ENCODE data around the gene ACOX1. TPM values are rescaled to one million over a fixed set of nuclear protein-coding genes. Genes with fewer than 3 reads are reported as not detected.
A peak's percentile ranks its signal among the peaks of the same experiment; 100 is the strongest.

Gene ACOX1
- total and polyA plus RNA-seq, 2 of the 13 experiments (the other 11 are each of a cell fraction or from before 2014, with no cell fraction given): 86.4 to 120 TPM

- peak; percentile 45; the same call in 1 of the 2 replicates for TF ChIP-seq ZFP91 (CRISPR knock-in tag; IDR thresholded peaks at IDR 0.05; ENCODE audit: borderline replicate concordance)
- no peak for TF ChIP-seq ZNF350 (CRISPR knock-in tag; IDR thresholded peaks at IDR 0.05; ENCODE audit: borderline replicate concordance, low read depth)
- no peak for TF ChIP-seq PTBP1 (IDR thresholded peaks at IDR 0.05; ENCODE audit: low read depth, low read length, poor library complexity, severe bottlenecking)
- TF ChIP-seq, protein P1, sequence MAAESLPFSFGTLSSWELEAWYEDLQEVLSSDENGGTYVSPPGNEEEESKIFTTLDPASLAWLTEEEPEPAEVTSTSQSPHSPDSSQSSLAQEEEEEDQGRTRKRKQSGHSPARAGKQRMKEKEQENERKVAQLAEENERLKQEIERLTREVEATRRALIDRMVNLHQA (CRISPR knock-in tag; IDR thresholded peaks at IDR 0.05): no peak
- no peak for TF ChIP-seq ZNF264 (CRISPR knock-in tag; IDR thresholded peaks at IDR 0.05)
- no peak for TF ChIP-seq NONO (IDR thresholded peaks at IDR 0.05)
- TF ChIP-seq NONO (CRISPR knock-in tag; conservative IDR thresholded peaks at IDR 0.05): 0 out of 2 replicates have a peak, but pooled peaks have one; percentile 19
- TF ChIP-seq HNRNPH1 (optimal IDR thresholded peaks at IDR 0.05; ENCODE audit: low read depth, low read length): no peak
- peak; percentile 31; the same call in 1 of the 2 replicates for TF ChIP-seq HOXA3 (CRISPR knock-in tag; IDR thresholded peaks at IDR 0.05)
- TF ChIP-seq SP2 (CRISPR knock-in tag; IDR thresholded peaks at IDR 0.05): no peak
- TF ChIP-seq RXRB (CRISPR knock-in tag; IDR thresholded peaks at IDR 0.05; ENCODE audit: borderline replicate concordance): peak; percentile 55
- TF ChIP-seq SMARCE1 (IDR thresholded peaks at IDR 0.05; ENCODE audit: borderline replicate concordance): no peak
- TF ChIP-seq ATF6 (CRISPR knock-in tag; conservative IDR thresholded peaks at IDR 0.05): no peak
- no peak for TF ChIP-seq HMG20B (CRISPR knock-in tag; conservative IDR thresholded peaks at IDR 0.05)
- TF ChIP-seq KDM2A (CRISPR knock-in tag; IDR thresholded peaks at IDR 0.05; ENCODE audit: borderline replicate concordance, low read depth): no peak
- TF ChIP-seq FOXC1 (CRISPR knock-in tag; IDR thresholded peaks at IDR 0.05; ENCODE audit: borderline replicate concordance): no peak
- TF ChIP-seq ESRRA (CRISPR knock-in tag; IDR thresholded peaks at IDR 0.05; ENCODE audit: low read depth): no peak
- TF ChIP-seq, protein P2, sequence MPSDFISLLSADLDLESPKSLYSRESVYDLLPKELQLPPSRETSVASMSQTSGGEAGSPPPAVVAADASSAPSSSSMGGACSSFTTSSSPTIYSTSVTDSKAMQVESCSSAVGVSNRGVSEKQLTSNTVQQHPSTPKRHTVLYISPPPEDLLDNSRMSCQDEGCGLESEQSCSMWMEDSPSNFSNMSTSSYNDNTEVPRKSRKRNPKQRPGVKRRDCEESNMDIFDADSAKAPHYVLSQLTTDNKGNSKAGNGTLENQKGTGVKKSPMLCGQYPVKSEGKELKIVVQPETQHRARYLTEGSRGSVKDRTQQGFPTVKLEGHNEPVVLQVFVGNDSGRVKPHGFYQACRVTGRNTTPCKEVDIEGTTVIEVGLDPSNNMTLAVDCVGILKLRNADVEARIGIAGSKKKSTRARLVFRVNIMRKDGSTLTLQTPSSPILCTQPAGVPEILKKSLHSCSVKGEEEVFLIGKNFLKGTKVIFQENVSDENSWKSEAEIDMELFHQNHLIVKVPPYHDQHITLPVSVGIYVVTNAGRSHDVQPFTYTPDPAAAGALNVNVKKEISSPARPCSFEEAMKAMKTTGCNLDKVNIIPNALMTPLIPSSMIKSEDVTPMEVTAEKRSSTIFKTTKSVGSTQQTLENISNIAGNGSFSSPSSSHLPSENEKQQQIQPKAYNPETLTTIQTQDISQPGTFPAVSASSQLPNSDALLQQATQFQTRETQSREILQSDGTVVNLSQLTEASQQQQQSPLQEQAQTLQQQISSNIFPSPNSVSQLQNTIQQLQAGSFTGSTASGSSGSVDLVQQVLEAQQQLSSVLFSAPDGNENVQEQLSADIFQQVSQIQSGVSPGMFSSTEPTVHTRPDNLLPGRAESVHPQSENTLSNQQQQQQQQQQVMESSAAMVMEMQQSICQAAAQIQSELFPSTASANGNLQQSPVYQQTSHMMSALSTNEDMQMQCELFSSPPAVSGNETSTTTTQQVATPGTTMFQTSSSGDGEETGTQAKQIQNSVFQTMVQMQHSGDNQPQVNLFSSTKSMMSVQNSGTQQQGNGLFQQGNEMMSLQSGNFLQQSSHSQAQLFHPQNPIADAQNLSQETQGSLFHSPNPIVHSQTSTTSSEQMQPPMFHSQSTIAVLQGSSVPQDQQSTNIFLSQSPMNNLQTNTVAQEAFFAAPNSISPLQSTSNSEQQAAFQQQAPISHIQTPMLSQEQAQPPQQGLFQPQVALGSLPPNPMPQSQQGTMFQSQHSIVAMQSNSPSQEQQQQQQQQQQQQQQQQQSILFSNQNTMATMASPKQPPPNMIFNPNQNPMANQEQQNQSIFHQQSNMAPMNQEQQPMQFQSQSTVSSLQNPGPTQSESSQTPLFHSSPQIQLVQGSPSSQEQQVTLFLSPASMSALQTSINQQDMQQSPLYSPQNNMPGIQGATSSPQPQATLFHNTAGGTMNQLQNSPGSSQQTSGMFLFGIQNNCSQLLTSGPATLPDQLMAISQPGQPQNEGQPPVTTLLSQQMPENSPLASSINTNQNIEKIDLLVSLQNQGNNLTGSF (CRISPR knock-in tag; IDR thresholded peaks at IDR 0.05): no peak
- peak; percentile 45; the same call in 1 of the 2 replicates for TF ChIP-seq ZNF747 (CRISPR knock-in tag; IDR thresholded peaks at IDR 0.05; ENCODE audit: borderline replicate concordance)
- TF ChIP-seq FOXO1 (CRISPR knock-in tag; IDR thresholded peaks at IDR 0.05): no peak
- no peak for TF ChIP-seq POLR2AphosphoS2 (IDR thresholded peaks at IDR 0.05; ENCODE audit: low read depth, low read length)
Measured at GRCh38 chr17:75995385-75995925, 16.5 kb upstream of the ACOX1 start (continued).
